H1 (cell line): ENCODE data around the gene WSCD2.

Experiments
- ATF2 ChIP-seq: IDR thresholded peaks from 2 replicates; pipeline ENCODE4 v1.6.1; 2012; ENCODE audit warnings: low read length, inconsistent platforms
- BCL11A ChIP-seq, 2 experiments: IDR thresholded peaks; one replicate each; pipeline ENCODE4 v1.6.1; 2011; ENCODE audit warnings: low read depth in 2 of 2, low read length in 2 of 2, mild to moderate bottlenecking in 2 of 2
- CBX5 ChIP-seq: fragments of 300-800, 300-1000 bp; sonication (generic); IDR thresholded peaks from 2 replicates; pipeline ENCODE4 v1.7.1; 2016; ENCODE audit warnings: antibody characterized with exemption, low read length, low read depth
- CEBPB ChIP-seq: IDR thresholded peaks from 2 replicates; pipeline ENCODE4 v1.6.1; 2012; ENCODE audit warnings: low read depth, low read length
- CTCF ChIP-seq, 3 experiments: IDR thresholded peaks; 1 replicate in 2 of 3; 2 replicates in 1 of 3; pipeline versions ENCODE4 v1.5.1 to v1.6.1; 2011; ENCODE audit warnings: low read length in 3 of 3, mild to moderate bottlenecking in 3 of 3, inconsistent platforms in 2 of 3, low read depth in 1 of 3, moderate library complexity in 1 of 3; ENCODE audit not compliant: insufficient read depth in 1 of 3; ENCODE audit errors: control extremely low read depth in 1 of 3
- JUND ChIP-seq: IDR thresholded peaks from 2 replicates; pipeline ENCODE4 v1.6.1; 2011; ENCODE audit warnings: mild to moderate bottlenecking, improper control_type of control experiment, low read length
- POLR2A ChIP-seq, 2 experiments: IDR thresholded peaks; 1 replicate in 1 of 2; 2 replicates in 1 of 2; pipeline ENCODE4 v1.6.1; 2011; ENCODE audit warnings: low read depth in 2 of 2, low read length in 2 of 2, mild to moderate bottlenecking in 2 of 2; ENCODE audit errors: control extremely low read depth in 1 of 2
- SIX5 ChIP-seq: IDR thresholded peaks from 2 replicates; pipeline ENCODE4 v1.6.1; 2011; ENCODE audit warnings: mild to moderate bottlenecking, low read depth, low read length

GRCh38 chr12:108194585-108194984 is 65.5 kb downstream of the WSCD2 start:
- no peak for TF ChIP-seq CTCF (IDR thresholded peaks at IDR 0.05; ENCODE audit: control extremely low read depth in 1 of 3, insufficient read depth in 1 of 3, low read depth in 1 of 3, low read length in 3 of 3)
- no peak for TF ChIP-seq BCL11A (IDR thresholded peaks at IDR 0.05; ENCODE audit: low read depth in 2 of 2, low read length in 2 of 2)
- TF ChIP-seq CBX5 = no peak
- no peak for TF ChIP-seq JUND
- TF ChIP-seq SIX5 = no peak
- TF ChIP-seq ATF2 = no peak
- TF ChIP-seq CEBPB = no peak
- no peak for TF ChIP-seq POLR2A (IDR thresholded peaks at IDR 0.05; ENCODE audit: control extremely low read depth in 1 of 2, low read depth in 2 of 2, low read length in 2 of 2)
